Measurements from ENCODE around the gene EEF1G.
"Not testable (repeated sequence)": the region's sequence is repeated elsewhere in the genome, so short reads cannot be mapped to it uniquely, and the experiment has no call there.

Gene EEF1G

GRCh38 chr11:62603776-62604299 is 30.1 kb upstream of the EEF1G start:
- DNase-seq (ENCODE audit: low spot score), result no peak

GRCh38 chr11:62603072-62603408 is 29.3 kb upstream of the EEF1G start:
- DNase-seq (ENCODE audit: low spot score), result no peak

GRCh38 chr11:62602141-62603071 is 28.7 kb upstream of the EEF1G start:
- DNase-seq (ENCODE audit: low spot score), result no peak

DNA sequence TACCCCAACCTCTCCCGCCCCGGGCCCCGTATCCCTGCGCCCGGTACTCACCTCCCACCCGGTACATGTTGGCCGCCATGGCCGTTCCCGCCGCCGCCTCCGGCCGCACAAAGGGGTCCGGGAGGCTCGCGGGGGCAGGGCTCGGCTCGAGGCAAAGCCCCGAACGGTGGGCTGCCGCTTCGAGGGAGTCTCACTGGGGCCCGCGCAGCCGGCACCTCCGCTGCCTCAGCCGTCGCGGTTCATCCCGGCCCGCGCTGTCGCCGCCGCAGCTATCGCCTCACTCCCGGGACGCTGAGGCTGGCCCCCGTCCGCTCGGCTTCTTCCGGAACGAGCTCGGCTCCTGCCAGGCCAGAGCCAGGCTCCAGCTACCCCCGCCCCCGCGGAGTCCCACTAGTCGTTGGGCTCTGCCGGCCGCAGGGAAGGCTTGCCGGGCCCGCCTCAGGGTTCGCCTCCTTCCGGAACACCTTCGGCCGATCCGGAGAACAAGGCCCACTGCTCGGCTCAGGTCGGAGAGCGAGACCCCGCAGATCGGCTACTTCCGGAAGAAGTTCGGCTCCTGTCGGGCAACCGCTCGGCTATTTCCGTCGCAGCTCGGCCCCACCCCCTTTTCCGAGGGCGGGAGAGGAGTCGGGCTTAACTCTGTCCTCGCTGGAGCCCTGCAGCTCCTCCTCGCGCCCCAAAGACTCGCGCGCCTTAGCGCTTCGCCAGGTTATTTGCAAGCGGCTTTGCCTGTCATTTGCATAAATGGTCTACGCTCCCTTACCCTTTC is 27.9 kb upstream of the EEF1G start, which contains the start of gene MTA2:
Gene MTA2, minus strand, starts transcription at position 494 of the 769 bp plus-strand sequence. Its CDS starts 415 bp downstream, at position 79.
- peak; percentile 99 for DNase-seq (ENCODE audit: low spot score)

GRCh38 chr11:62601122-62601371 is 27.4 kb upstream of the EEF1G start:
- DNase-seq (ENCODE audit: low spot score), result no peak

DNA sequence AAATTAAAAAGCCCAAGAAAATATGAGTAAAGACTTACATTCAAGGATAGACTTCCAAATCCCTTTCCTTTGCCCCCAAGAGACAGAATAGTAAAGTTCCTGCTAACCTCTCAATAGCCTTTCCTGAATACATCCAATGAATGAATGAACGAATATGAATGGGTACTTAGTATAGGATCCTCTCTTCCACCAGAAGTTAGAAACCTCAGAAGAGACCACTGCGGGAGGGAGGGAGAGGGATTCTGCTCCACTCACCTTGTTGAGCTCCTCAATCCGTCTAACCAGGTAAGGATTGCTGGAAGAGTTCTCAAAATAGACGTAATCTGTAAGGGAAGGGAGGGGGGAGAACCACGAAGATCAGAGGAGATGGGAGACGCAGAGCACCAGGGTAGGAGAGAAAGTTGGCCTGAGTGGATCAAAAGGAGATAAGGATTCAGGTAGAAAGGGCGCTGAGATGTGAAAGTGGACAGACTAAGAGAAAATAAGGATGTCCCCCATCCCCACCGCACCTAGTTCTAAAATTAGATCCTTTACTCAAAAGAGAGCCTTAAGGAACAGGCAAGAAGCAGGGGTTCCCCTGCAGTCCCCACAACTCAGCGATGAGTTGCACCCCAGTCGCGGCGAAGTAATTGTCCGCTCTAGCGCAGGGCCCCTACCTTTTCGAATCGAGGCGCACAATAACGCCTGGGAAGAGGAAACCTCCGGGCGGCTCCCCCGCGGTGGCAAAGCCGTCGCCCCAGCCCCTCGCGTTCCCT is 26.9 kb upstream of the EEF1G start:
- DNase-seq (ENCODE audit: low spot score), result peak; percentile 32

DNA sequence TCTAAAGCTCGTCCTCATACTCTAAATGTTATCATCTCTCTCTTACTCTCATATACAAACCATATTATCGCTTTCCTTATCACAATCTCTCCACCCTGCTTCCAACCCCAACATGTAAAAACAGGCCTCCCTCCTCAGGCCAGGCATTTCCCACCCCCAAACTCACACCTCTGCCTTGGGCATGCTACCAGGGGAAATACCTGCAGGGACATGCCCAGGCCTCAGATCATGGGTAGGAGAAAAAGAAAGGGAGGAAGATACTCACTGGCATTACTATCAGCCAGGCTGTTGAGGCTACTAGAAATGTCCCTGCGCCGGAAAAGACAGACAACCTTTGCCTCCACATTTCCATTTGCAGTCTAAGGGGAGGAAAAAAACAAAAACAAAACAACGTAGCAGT is 26.2 kb upstream of the EEF1G start:
- no peak for DNase-seq (ENCODE audit: low spot score)

DNA sequence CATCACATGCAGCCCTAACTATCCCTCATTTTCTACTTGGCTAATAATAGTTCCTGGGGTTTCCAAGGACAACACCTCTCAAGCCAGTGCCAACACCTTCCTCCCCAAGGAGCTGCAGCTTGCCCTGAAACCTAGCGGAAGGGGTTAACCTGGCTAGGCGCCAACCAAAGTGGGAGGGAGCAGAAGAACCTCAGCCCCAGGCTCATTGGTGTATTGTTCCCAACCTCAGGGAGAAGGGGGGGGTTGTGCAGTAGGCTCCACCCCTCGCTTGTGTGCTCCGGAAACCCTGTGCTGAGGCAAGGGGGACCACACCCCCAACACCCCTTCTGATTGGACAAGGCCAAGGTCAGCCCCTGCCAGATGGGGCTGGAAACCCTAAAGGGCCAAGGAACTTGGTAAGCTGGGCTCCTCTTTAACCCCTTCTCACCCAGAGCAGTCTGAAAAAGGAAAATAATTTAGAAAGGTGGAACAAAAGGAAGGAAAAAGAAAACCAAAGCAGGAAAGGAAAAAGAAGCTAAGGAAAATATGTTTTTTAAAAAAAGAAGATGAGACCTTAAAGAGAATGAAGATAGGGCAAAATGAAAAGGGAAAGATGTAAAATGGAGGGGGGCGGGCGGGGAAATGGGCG is 25.5 kb upstream of the EEF1G start:
- peak; percentile 98 for DNase-seq (ENCODE audit: low spot score)

DNA sequence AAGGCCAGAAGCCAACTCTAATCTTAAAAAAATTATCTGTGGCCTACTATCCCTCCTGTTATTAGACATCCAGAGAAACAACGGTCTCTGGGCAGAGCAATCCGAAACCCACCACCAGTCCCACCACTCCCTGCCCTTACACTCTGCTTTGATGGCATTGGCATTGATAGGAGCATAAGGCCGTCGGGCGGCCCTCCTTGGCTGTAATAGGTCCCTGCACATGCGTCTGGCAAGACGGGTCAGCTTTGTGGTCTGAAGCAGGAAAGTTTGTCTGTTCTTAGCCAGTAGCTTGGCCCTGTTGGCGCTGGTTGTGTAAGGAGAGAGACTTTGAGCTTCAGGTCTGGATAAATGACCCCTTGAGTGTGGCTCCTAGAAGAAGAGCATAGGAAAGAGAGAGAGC is 21.4 kb upstream of the EEF1G start:
- no peak for DNase-seq (ENCODE audit: low spot score)

DNA sequence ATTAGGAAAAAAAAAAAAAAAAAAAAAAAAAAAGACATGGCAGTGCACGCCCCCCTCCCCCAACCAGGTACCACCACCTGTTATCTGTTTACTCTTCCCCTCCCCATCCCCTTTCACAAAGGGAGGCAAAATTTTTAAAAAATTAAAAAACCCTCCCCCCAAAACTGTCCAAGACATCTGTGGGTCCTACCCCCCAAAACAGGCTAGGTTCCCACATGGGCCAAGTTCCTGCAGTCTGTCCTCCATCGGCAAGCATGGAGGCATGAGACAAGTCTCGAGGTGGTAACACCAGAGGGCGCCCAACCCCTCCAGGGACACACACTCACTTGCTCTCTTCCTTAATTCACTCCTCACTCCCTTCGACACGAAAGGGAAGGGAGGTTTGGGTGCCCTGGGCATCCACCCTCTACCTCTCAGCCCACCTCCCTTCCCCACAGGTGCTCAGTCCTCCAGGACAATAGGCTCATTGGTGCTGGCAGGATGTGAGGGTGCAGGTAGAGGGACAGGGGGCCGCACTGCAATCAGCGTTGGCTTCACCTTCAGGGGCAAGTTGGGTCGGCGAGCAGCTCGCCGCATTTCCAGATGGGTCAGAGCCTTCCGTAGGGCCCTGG is 19.8 kb upstream of the EEF1G start:
- peak; percentile 86 for DNase-seq (ENCODE audit: low spot score)

DNA sequence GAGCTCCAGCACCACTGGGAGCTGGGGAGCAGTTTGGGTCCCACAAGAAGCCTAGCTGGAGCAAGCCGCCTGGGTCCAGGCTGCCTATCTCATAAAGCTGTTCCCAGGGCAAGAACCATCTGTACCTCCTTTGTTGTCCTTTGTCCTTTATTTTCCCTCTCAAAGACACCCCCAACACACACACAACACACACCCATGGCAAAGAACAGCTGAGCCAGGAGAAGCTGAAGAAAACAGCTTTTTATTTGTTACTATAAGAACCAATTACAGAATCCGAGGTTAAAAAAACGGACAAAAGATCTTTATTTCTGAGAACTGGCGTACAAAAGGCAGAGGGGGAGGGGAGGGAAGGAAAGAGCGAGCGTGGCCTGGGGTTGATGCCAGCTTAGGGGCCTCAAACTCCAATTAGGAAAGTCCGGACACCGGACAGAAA is 19.3 kb upstream of the EEF1G start:
- DNase-seq (ENCODE audit: low spot score), result no peak

- DNase-seq (ENCODE audit: low spot score), result no peak
These were observed 18.6 kb upstream of the EEF1G start for GRCh38 chr11:62592146-62592815.

DNA sequence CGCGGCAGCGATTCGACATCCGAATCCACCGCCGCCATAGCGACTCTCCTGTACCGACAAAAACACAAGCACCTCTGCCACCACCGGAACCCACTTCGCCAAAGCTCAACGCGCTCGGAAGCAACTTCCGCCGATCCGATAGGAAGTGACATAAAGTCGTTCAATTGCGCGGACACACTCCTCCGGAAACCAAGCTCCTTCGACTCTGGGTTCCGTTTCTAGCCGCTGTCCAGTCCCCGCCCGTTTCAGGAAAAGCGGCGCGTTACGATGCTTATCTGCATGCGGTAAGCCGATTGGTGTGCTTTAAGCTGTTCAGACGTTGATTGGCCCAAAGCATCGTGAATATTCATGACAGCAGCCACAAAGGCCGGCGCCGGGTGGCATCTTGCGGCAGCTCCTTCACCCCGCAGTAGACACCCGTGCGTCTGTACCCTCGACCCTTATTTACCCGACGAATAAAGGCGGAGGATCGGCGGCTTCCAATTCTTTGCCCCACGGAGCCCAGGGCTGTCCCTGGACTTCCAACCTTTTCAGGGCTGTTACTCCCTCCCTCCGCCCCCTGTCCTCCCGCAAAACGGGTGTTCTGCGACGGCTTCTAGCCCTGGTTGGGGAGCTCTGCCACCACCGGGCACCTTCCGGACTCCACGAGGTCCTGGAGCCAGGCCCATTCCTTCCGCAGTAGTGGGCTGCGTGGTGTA is 17.9 kb upstream of the EEF1G start, which contains the start of gene TUT1:
Gene TUT1, minus strand, starts transcription at position 76 of the 698 bp plus-strand sequence. Its CDS starts 38 bp downstream, at position 38.
- peak; percentile 99 for DNase-seq (ENCODE audit: low spot score)

DNA sequence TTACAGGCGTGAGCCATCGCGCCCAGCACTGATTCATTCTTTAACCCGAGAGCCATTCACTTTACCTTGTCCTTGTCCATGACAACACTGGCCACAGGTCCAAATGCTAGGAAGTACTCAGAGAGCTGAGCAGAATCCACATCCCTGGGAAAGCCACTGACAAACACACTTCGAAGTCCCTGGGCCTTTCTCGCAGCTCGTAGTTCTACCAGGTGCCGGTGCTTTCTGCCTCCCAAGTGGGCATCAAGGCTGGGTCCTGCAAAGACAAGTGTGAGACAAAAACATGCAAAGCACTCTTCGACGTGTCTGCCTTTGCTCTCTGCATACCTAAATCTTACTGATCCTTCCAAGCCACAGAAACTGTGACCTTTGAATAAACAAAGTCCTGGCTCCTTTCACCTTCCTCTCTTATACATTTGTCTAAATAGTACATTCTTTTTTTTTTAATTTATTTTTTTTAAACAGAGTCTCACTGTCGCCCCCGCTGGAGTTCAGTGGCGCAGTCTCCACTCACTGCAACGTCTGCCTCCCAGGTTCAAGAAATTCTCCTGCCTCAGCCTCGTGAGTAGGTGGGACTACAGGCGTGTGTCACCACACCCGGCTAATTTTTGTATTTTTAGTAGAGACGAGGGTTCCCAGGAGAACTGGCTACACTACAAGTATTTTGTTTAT is 15.4 kb upstream of the EEF1G start:
- peak; percentile 68 for DNase-seq (ENCODE audit: low spot score)

GRCh38 chr11:62585356-62585755 is 11.7 kb upstream of the EEF1G start:
- DNase-seq (ENCODE audit: low spot score), result not testable (repeated sequence)

DNA sequence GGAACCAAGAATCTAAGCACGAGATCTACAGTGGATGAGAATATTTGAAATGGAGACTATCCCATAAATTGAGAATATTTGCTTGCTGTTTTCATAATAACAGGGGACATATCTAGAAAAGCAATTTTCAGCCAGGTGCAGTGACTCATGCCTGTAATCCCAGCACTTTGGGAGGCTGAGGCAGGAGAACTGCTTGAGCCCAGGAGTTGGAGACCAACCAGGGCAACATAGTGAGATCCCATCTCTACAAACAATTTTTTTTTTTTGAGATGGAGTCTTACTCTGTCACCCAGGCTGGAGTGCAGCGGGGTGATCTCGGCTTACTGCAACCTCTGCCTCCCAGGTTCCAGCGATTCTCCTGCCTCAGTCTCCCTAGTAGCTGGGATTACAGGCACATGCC is 8.0 kb upstream of the EEF1G start:
- DNase-seq (ENCODE audit: low spot score), result not testable (repeated sequence)

DNA sequence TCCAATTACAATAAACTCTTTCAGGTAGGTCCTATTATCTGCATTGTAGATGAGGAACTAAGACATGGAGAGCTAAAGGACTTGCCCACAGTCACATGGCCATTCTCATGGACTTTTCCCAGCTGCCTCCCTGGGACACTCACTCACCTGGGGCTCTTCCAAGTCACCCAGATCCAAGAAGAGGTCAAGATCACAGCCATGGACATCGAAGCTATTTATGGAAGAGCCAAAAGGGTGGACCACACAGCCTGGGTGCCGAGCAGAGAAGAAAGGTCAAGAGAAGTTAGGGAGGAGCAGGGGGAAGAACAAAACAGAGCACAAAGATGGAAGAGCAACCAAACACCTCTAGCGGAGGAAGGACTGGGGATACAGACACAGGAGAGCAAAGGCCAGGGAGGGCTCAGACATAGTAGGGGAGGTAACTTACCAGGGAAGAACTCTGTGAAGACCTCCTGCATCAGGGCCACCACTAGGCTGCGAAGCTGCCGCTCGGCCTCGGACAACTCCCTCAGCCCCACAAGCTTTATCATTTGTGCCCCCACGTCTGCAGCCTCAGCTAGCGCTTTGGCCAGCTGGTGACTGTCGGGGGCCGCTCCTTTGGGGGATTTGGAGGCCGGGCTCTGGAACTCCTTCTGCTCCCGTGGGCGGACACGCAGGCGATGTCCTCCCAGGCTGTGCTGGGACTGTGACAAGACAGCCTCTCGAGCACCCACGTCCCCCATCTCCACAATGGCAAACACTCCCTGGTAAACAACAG is 7.4 kb upstream of the EEF1G start:
- no peak for DNase-seq (ENCODE audit: low spot score)

DNA sequence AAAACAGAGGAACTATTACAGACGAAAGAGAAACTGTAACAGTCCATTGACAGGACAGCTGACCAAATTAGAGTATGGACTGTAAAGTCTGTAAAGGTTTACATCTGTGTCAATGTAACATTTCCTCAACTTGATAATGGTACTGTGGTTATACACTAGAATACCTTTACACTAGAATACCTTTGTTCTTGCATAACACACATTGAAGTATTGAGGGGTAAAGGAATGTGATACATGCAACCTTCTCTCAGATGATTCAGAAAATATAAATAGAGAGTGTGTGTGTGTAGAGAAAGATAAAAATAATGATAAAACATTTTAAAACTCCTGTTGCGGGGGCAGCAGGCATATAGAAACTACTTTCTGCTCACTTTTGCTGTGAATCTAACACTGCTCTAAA is 5.6 kb upstream of the EEF1G start:
- DNase-seq (ENCODE audit: low spot score), result no peak

DNA sequence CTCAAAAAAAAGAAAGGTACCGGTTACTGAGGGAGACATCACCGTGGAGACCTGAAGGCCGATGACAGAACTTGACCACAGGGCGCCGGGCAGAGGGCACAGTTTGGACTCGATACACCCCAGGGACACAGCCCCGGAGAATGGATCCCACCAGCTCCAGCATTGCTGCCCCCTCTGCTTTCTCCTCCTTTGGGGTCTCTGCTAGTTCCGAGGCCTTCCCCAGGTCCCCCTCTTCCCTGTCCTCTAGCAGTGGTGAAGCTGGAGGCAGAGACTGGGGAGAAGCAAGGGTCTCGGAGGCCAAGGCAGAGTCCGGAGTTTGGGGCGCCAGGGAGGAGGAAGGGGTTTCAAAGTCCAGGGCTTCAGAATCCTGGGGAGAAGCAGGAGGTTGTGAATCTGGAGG is 4.8 kb upstream of the EEF1G start:
- DNase-seq (ENCODE audit: low spot score), result no peak

Measured in NAMALWA (cell line).